ENCODE measurements around the gene ZNF77. TPM values are rescaled to one million over a fixed set of nuclear protein-coding genes. Genes with fewer than 3 reads are reported as not detected.
"Not testable (repeated sequence)": the region's sequence is repeated elsewhere in the genome, so short reads cannot be mapped to it uniquely, and the experiment has no call there.

ZNF77 gene
- total RNA-seq, 1 experiment from 2014 or later = 4.6 TPM

GRCh38 chr19:2917275-2918184 is 27.2 kb downstream of the ZNF77 start:
- no peak for DNase-seq
- H3K4me3 ChIP-seq (ENCODE audit: insufficient read depth, low read depth, low read length) = no peak overlapping the region
- no peaks in the 10 kb centered on the region for H3K27me3 ChIP-seq (ENCODE audit: control insufficient read depth, insufficient read depth, low read length)
- H3K36me3 ChIP-seq (replicated peaks; ENCODE audit: control insufficient read depth, insufficient read depth, low read length) = peaks cover 18% of the 10 kb centered on the region

- no peak overlapping the region for H3K4me3 ChIP-seq (ENCODE audit: insufficient read depth, low read depth, low read length)
- no peak for DNase-seq
- no peaks in the 10 kb centered on the region for H3K27me3 ChIP-seq (ENCODE audit: control insufficient read depth, insufficient read depth, low read length)
- H3K36me3 ChIP-seq (replicated peaks; ENCODE audit: control insufficient read depth, insufficient read depth, low read length) = peaks cover 7% of the 10 kb centered on the region
These were observed 32.5 kb downstream of the ZNF77 start for GRCh38 chr19:2912306-2912705.

- H3K36me3 ChIP-seq (replicated peaks; ENCODE audit: control insufficient read depth, insufficient read depth, low read length) = no peaks in the 10 kb centered on the region
- peak; percentile 53 for DNase-seq
- H3K27me3 ChIP-seq (ENCODE audit: control insufficient read depth, insufficient read depth, low read length) = no peaks in the 10 kb centered on the region
- H3K4me3 ChIP-seq (ENCODE audit: insufficient read depth, low read depth, low read length) = no peak overlapping the region
These were observed 38.1 kb downstream of the ZNF77 start for GRCh38 chr19:2906631-2907195.

- DNase-seq = no peak
- Histone ChIP-seq H3K27me3 (ENCODE audit: control insufficient read depth, insufficient read depth, low read length) (no peaks in the 10 kb centered on the region), H3K4me3 (ENCODE audit: insufficient read depth, low read depth, low read length) (no peak overlapping the region), H3K36me3 (replicated peaks; ENCODE audit: control insufficient read depth, insufficient read depth, low read length) (no peaks in the 10 kb centered on the region)
These were observed 38.8 kb downstream of the ZNF77 start for GRCh38 chr19:2905918-2906519.

- DNase-seq = not testable (repeated sequence)
These were observed 41.4 kb downstream of the ZNF77 start for GRCh38 chr19:2903326-2903725.

GRCh38 chr19:2902590-2903218 is 42.1 kb downstream of the ZNF77 start:
- DNase-seq = no peak
- no peaks in the 10 kb centered on the region for H3K27me3 ChIP-seq (ENCODE audit: control insufficient read depth, insufficient read depth, low read length)
- H3K36me3 ChIP-seq (replicated peaks; ENCODE audit: control insufficient read depth, insufficient read depth, low read length) = no peaks in the 10 kb centered on the region
- H3K4me3 ChIP-seq (ENCODE audit: insufficient read depth, low read depth, low read length) = no peak overlapping the region

More at GRCh38 chr19:2903326-2903725, 41.4 kb downstream of the ZNF77 start:
- not testable (repeated sequence) for H3K36me3 ChIP-seq (replicated peaks; ENCODE audit: control insufficient read depth, insufficient read depth, low read length); H3K4me3 ChIP-seq (ENCODE audit: insufficient read depth, low read depth, low read length); H3K27me3 ChIP-seq (ENCODE audit: control insufficient read depth, insufficient read depth, low read length)

GRCh38 chr19:2900296-2901252 is 44.2 kb downstream of the ZNF77 start, which contains the start of gene ZNF57:
Gene ZNF57 (plus strand): TSS chr19:2900928. CDS start chr19:2901046, 118 bp downstream.
- peak within 1 kb of the TSS; percentile 78 for H3K4me3 ChIP-seq (ENCODE audit: insufficient read depth, low read depth, low read length)
- no peaks in the 10 kb centered on the region for H3K27me3 ChIP-seq (ENCODE audit: control insufficient read depth, insufficient read depth, low read length)
- peak; percentile 97 for DNase-seq
- H3K36me3 ChIP-seq (replicated peaks; ENCODE audit: control insufficient read depth, insufficient read depth, low read length) = no peaks in the 10 kb centered on the region

- Histone ChIP-seq H3K27me3 (ENCODE audit: control insufficient read depth, insufficient read depth, low read length) (no peaks in the 10 kb centered on the region), H3K36me3 (replicated peaks; ENCODE audit: control insufficient read depth, insufficient read depth, low read length) (no peaks in the 10 kb centered on the region), H3K4me3 (ENCODE audit: insufficient read depth, low read depth, low read length) (no peak overlapping the region)
- DNase-seq = no peak
These were observed 48.1 kb downstream of the ZNF77 start for GRCh38 chr19:2896694-2897093.

GRCh38 chr19:2890531-2890930 is 54.2 kb downstream of the ZNF77 start:
- DNase-seq; H3K27me3 ChIP-seq (ENCODE audit: control insufficient read depth, insufficient read depth, low read length); H3K36me3 ChIP-seq (replicated peaks; ENCODE audit: control insufficient read depth, insufficient read depth, low read length); H3K4me3 ChIP-seq (ENCODE audit: insufficient read depth, low read depth, low read length): not testable (repeated sequence)

GRCh38 chr19:2888731-2889224 is 56.0 kb downstream of the ZNF77 start:
- peak; percentile 44 for DNase-seq
- no peaks in the 10 kb centered on the region for H3K36me3 ChIP-seq (replicated peaks; ENCODE audit: control insufficient read depth, insufficient read depth, low read length)
- no peak overlapping the region for H3K4me3 ChIP-seq (ENCODE audit: insufficient read depth, low read depth, low read length)
- H3K27me3 ChIP-seq (ENCODE audit: control insufficient read depth, insufficient read depth, low read length) = no peaks in the 10 kb centered on the region

- no peaks in the 10 kb centered on the region for H3K36me3 ChIP-seq (replicated peaks; ENCODE audit: control insufficient read depth, insufficient read depth, low read length)
- H3K4me3 ChIP-seq (ENCODE audit: insufficient read depth, low read depth, low read length) = no peak overlapping the region
- no peaks in the 10 kb centered on the region for H3K27me3 ChIP-seq (ENCODE audit: control insufficient read depth, insufficient read depth, low read length)
- peak; percentile 82 for DNase-seq
These were observed 57.3 kb downstream of the ZNF77 start for GRCh38 chr19:2887391-2887914.

GRCh38 chr19:2885736-2886135 is 59.0 kb downstream of the ZNF77 start:
- no peak overlapping the region for H3K4me3 ChIP-seq (ENCODE audit: insufficient read depth, low read depth, low read length)
- no peaks in the 10 kb centered on the region for H3K27me3 ChIP-seq (ENCODE audit: control insufficient read depth, insufficient read depth, low read length)
- DNase-seq = no peak

GRCh38 chr19:2883686-2884439 is 60.9 kb downstream of the ZNF77 start:
- H3K4me3 ChIP-seq (ENCODE audit: insufficient read depth, low read depth, low read length) = no peak overlapping the region
- H3K27me3 ChIP-seq (ENCODE audit: control insufficient read depth, insufficient read depth, low read length) = no peaks in the 10 kb centered on the region
- DNase-seq = no peak
- no peaks in the 10 kb centered on the region for H3K36me3 ChIP-seq (replicated peaks; ENCODE audit: control insufficient read depth, insufficient read depth, low read length)

More at GRCh38 chr19:2885736-2886135, 59.0 kb downstream of the ZNF77 start:
- H3K36me3 ChIP-seq (replicated peaks; ENCODE audit: control insufficient read depth, insufficient read depth, low read length) = no peaks in the 10 kb centered on the region

Data from H7 (cell line).